ENCODE results near the gene ZDHHC13.

Gene ZDHHC13

GRCh38 chr11:19208181-19208580 lies 91.2 kb downstream of the ZDHHC13 start:
- DNase-seq (ENCODE audit: low read depth in 1 of 2, low spot score in 1 of 2), result no peak
- Histone ChIP-seq H3K27me3 (ENCODE audit: insufficient read depth, poor library complexity, severe bottlenecking) (peaks cover 3% of the 10 kb centered on the region), H3K27ac (replicated peaks) (no peak overlapping the region), H3K4me3 (replicated peaks; ENCODE audit: insufficient read depth, low read length) (no peak overlapping the region)
- no peak for TF ChIP-seq REST (IDR thresholded peaks at IDR 0.05; ENCODE audit: insufficient replicate concordance, low read depth)
- no peak for TF ChIP-seq POLR2AphosphoS5 (IDR thresholded peaks at IDR 0.05; ENCODE audit: low read depth)
- no peak for TF ChIP-seq GABPA (IDR thresholded peaks at IDR 0.05; ENCODE audit: low read depth)
- TF ChIP-seq SPI1 (IDR thresholded peaks at IDR 0.05; ENCODE audit: borderline replicate concordance, low read depth), result no peak
- no peak for TF ChIP-seq CTCF (IDR thresholded peaks at IDR 0.05; ENCODE audit: insufficient read depth, low read length)

GRCh38 chr11:19208959-19209546 lies 92.1 kb downstream of the ZDHHC13 start:
- peaks cover 7% of the 10 kb centered on the region for H3K27me3 ChIP-seq (ENCODE audit: insufficient read depth, poor library complexity, severe bottlenecking)
- DNase-seq (ENCODE audit: low read depth in 1 of 2, low spot score in 1 of 2), result no peak
- no peak overlapping the region for H3K4me3 ChIP-seq (replicated peaks; ENCODE audit: insufficient read depth, low read length)
- H3K27ac ChIP-seq (replicated peaks), result no peak overlapping the region
- TF ChIP-seq CTCF (IDR thresholded peaks at IDR 0.05; ENCODE audit: insufficient read depth, low read length), result no peak
- no peak for TF ChIP-seq POLR2AphosphoS5 (IDR thresholded peaks at IDR 0.05; ENCODE audit: low read depth)

DNA sequence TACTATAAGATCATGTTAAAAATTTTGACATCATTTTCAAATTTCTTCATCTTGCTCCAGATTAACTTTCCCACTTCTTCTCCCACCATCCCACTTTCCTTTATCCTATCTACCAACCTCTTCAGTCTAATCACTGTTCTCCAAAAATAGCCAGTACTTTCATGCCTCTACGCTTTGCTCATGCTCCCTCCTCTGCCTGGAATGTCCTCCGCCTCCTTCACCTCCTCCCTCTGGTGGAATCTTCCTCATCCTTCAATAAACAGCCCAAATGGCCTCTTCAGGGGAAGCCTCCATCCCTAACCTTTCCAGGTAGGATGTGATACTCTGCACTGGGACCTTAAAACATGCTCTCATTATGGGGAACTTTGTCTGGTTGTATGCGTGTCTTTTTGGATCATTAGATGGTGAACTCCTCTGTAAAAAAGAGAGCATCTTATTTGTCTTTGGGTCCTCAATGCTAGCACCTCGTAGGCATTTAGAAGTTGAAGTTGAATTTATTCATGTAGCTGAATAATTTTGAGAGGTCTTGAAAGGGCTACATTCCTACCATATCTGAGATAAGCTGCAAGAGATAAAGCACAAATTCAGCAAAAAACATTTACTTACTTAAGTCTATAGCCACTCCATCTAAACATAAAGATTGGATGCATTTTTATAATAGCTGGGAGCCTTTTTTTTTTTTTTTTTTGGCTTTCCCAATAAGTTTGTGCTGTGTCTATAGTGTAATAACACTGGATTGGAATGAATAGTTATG lies 92.8 kb downstream of the ZDHHC13 start:
- H3K27me3 ChIP-seq (ENCODE audit: insufficient read depth, poor library complexity, severe bottlenecking), result peaks cover 7% of the 10 kb centered on the region
- no peak overlapping the region for H3K4me3 ChIP-seq (replicated peaks; ENCODE audit: insufficient read depth, low read length)
- no peak for DNase-seq (ENCODE audit: low read depth in 1 of 2, low spot score in 1 of 2)
- no peak for TF ChIP-seq REST (IDR thresholded peaks at IDR 0.05; ENCODE audit: insufficient replicate concordance, low read depth)
- TF ChIP-seq POLR2AphosphoS5 (IDR thresholded peaks at IDR 0.05; ENCODE audit: low read depth), result no peak
- no peak overlapping the region for H3K27ac ChIP-seq (replicated peaks)

- no peak for DNase-seq (ENCODE audit: low read depth in 1 of 2, low spot score in 1 of 2)
- TF ChIP-seq GABPA (IDR thresholded peaks at IDR 0.05; ENCODE audit: low read depth) (no peak), REST (IDR thresholded peaks at IDR 0.05; ENCODE audit: insufficient replicate concordance, low read depth) (no peak), SPI1 (IDR thresholded peaks at IDR 0.05; ENCODE audit: borderline replicate concordance, low read depth) (no peak), CTCF (IDR thresholded peaks at IDR 0.05; ENCODE audit: insufficient read depth, low read length) (no peak), POLR2AphosphoS5 (IDR thresholded peaks at IDR 0.05; ENCODE audit: low read depth) (no peak)
- Histone ChIP-seq H3K27me3 (ENCODE audit: insufficient read depth, poor library complexity, severe bottlenecking) (peaks cover 6% of the 10 kb centered on the region), H3K4me3 (replicated peaks; ENCODE audit: insufficient read depth, low read length) (no peak overlapping the region), H3K27ac (replicated peaks) (no peak overlapping the region)
Measured at GRCh38 chr11:19216021-19216420, 99.1 kb downstream of the ZDHHC13 start.
